Naive B cell (primary cell): ENCODE data around the gene ZNF513. TPM values are rescaled to one million over a fixed set of nuclear protein-coding genes. Genes with fewer than 3 reads are reported as not detected.

Source experiments
- ATAC-seq, 2 donors: fragments of 150-1000 bp; cut with Tn5 transposase; 2 replicates each; pipeline ENCODE4 v1.10.0; 2021; ENCODE audit warnings: low read depth in 2 of 2, mild to moderate bottlenecking in 2 of 2, moderate library complexity in 2 of 2
- DNase-seq: peaks from one replicate; pipeline ENCODE4 v3.0.0; 2022
- H3K27ac Mint-ChIP-seq, 6 donors: one replicate each; pipeline ENCODE4 v1.8.0; 2020 to 2022; ENCODE audit warnings: mild to moderate bottlenecking in 6 of 6, mixed read lengths in 6 of 6, moderate library complexity in 5 of 6, inconsistent platforms in 2 of 6
- H3K27me3 Mint-ChIP-seq, 3 donors: one replicate each; pipeline ENCODE4 v1.8.0; 2021 to 2022; ENCODE audit warnings: mixed read lengths in 3 of 3, mild to moderate bottlenecking in 1 of 3
- H3K36me3 Mint-ChIP-seq, 2 donors: one replicate each; pipeline ENCODE4 v1.8.0; 2020 to 2022; ENCODE audit warnings: mixed read lengths in 2 of 2, inconsistent platforms in 1 of 2, mild to moderate bottlenecking in 1 of 2
- H3K4me1 Mint-ChIP-seq, 3 donors: one replicate each; pipeline ENCODE4 v1.8.0; 2020 to 2022; ENCODE audit warnings: mixed read lengths in 3 of 3, inconsistent platforms in 1 of 3, mild to moderate bottlenecking in 1 of 3, moderate library complexity in 1 of 3
- H3K4me3 Mint-ChIP-seq, 8 donors: one replicate each; pipeline ENCODE4 v1.8.0; 2020 to 2022; ENCODE audit warnings: mild to moderate bottlenecking in 8 of 8, mixed read lengths in 8 of 8, moderate library complexity in 8 of 8, inconsistent platforms in 2 of 8
- H3K9me3 Mint-ChIP-seq, 7 donors: one replicate each; pipeline ENCODE4 v1.8.0; 2020 to 2022; ENCODE audit warnings: mixed read lengths in 7 of 7, mild to moderate bottlenecking in 5 of 7, inconsistent platforms in 2 of 7, moderate library complexity in 1 of 7
- polyA plus RNA-seq, 6 donors: library from polyadenylated mRNA; unstranded; fragments of 300-500 nt; fragmentation: Illumina TruSeq; gene quantifications; one replicate each; pipeline ENCODE4 v1.2.3, GENCODE V29; 2021; ENCODE audit warnings: low read depth in 6 of 6

ZNF513 gene
- polyA plus RNA-seq, 6 donors from 2014 or later, result 2.2 to 6.5 (median 3.7) TPM; not detected in 1

DNA sequence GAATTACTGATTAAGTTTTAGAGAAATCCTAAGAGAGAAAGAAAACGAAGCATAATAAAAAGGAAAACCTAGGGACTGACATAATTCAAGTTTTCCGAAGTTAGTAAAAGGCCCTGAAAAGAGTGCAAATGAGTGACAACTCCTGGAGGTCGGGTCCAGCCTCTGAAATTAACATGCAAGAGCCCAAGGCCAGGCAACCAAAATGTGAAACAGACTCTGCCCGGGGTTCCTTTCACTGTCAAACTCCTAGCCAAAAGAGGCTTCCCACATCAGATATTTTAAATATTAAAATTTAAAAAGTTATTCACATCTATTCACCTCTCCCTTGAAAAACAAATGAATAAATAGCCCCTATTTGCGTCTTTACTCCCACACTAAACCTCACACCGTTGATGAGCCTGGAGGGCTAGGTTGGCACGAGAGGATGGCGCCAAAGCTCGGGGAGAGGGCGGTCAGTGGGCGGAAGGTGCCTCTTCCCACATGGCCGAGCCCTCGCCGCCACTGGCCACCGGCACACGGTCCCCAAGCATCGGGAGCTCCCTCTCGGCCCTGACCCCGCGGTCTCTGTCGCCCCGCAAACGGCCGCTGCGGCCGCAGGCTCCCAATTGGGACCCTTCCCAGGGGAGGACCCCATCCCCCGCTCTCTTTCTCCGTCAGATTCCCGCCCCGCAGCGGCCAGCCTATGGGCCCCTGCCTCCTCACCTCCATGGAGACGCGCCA, 28.2 kb upstream of the ZNF513 start:
- H3K4me3 Mint-ChIP-seq, result peak overlapping the region; percentile 83 to 93 (median 90)
- H3K36me3 Mint-ChIP-seq, result peaks cover 0 to 8% of the 10 kb centered on the region in 2 donors
- ATAC-seq, result no peak
- H3K9me3 Mint-ChIP-seq, result peaks cover 0 to 5% (median 0%) of the 10 kb centered on the region in 7 donors
- peak overlapping the region; percentile 2 to 91 (median 84) for H3K27ac Mint-ChIP-seq
- peaks cover 21 to 36% (median 28%) of the 10 kb centered on the region in 3 donors for H3K4me1 Mint-ChIP-seq
- H3K27me3 Mint-ChIP-seq, result peaks cover 6 to 17% (median 9%) of the 10 kb centered on the region in 3 donors
- no peak for DNase-seq

DNA sequence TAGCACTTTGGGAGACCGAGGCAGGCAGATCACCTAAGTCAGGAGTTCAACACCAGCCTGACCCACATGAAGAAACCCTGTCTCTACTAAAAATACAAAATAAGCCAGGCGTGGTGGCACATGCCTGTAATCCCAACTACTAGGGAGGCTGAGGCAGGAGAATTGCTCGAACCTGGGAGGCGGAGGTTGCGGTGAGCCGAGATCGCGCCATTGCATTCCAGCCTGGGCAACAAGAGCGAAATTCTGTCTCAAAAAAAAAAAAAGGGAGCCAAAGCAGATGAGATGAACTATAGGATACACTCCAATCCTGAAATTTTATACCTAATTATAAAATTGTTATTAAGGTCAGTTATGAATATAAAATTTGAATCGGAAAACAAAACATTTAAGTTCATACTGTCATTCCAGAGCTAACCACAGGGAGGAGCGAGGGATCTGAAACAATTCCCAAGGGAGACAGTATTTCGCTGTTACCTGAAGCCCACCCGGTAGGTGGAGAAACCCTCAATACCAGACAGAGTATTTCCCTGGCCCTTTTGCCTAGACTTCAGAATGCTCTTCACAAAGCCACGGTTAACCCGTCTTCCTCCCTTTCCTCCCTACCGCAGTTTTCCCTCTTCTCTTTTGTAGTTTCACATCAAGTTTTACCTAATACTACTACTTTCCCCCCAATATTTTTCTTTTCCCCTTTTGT, 27.4 kb upstream of the ZNF513 start:
- DNase-seq, result no peak

DNA sequence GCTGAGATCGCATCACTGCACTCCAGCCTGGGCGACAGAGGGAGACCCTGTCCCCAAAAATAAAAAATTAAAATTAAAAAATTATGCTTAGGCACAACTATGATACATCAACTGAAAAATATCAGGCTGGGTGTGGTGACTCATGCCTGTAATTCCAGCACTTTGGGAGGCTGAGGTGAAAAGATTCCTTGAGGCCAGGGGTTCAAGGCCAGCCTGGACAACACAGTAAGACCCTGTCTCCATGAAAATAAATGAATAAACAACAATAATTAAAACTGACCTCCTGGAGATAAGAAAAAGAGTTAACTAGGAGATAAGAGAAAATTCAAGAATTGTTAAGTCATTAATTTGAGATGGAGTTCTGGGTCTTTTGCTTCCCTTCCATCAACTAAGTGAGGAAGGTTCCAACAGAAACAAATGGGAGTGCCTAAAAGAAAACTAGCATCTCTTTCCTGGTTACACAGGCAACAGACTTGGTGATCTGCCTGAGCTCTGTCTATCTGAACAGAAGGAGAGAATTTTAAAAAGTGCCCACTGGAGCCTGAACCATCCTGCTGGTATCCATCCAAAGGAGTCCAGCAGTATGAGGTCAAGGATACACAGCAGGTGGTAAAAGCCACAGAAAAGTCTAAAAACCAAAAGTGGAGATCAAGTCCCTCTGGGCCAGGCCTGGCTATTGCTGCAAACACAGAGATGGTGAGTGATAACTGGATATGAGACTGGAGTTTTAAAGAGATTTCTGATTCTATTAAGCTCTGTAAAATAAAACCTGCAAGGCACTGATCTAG, 20.0 kb upstream of the ZNF513 start:
- H3K36me3 Mint-ChIP-seq, result no peaks in the 10 kb centered on the region
- no peaks in the 10 kb centered on the region for H3K27me3 Mint-ChIP-seq
- no peak overlapping the region for H3K4me3 Mint-ChIP-seq
- peaks cover 13 to 42% (median 24%) of the 10 kb centered on the region in 3 donors for H3K4me1 Mint-ChIP-seq
- no peak for DNase-seq
- no peaks in the 10 kb centered on the region for H3K9me3 Mint-ChIP-seq
- peak overlapping the region in 5 of 6 donors; percentile 49 to 74 (median 63) for H3K27ac Mint-ChIP-seq
- no peak for ATAC-seq

More for the DNA sequence above, 27.4 kb upstream of the ZNF513 start:
- peaks cover 0 to 5% (median 0%) of the 10 kb centered on the region in 7 donors for H3K9me3 Mint-ChIP-seq
- peaks cover 21 to 41% (median 28%) of the 10 kb centered on the region in 3 donors for H3K4me1 Mint-ChIP-seq
- no peak for ATAC-seq
- peaks cover 0 to 8% of the 10 kb centered on the region in 2 donors for H3K36me3 Mint-ChIP-seq
- H3K4me3 Mint-ChIP-seq, result peak overlapping the region; percentile 23 to 93 (median 90)
- H3K27me3 Mint-ChIP-seq, result peaks cover 6 to 13% (median 6%) of the 10 kb centered on the region in 3 donors
- H3K27ac Mint-ChIP-seq, result peak overlapping the region; percentile 2 to 92 (median 87)

DNA sequence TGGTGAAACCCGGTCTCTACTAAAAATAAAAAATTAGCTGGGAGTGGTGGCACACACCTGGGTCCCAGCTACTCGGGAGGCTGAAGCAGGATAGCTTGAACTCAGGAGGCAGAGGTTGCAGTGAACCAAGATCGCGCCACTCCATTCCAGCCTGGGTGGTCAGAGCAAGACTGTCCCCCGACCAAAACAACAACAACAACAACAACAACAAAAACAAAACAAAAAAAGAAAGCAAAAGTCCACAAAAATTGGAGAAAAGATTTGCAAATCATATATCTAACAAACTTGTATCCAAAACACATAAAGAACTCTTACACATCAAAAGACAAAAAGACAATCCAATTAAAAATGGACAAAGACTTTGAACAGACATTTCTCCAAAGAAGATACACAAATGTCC, 18.4 kb upstream of the ZNF513 start:
- no peak overlapping the region for H3K4me3 Mint-ChIP-seq
- H3K4me1 Mint-ChIP-seq, result peaks cover 13 to 47% (median 24%) of the 10 kb centered on the region in 3 donors
- no peaks in the 10 kb centered on the region for H3K27me3 Mint-ChIP-seq
- no peaks in the 10 kb centered on the region for H3K36me3 Mint-ChIP-seq
- DNase-seq, result no peak
- H3K9me3 Mint-ChIP-seq, result no peaks in the 10 kb centered on the region
- ATAC-seq, result no peak
- H3K27ac Mint-ChIP-seq, result peak overlapping the region in 2 of 6 donors; percentile 41 to 80

DNA sequence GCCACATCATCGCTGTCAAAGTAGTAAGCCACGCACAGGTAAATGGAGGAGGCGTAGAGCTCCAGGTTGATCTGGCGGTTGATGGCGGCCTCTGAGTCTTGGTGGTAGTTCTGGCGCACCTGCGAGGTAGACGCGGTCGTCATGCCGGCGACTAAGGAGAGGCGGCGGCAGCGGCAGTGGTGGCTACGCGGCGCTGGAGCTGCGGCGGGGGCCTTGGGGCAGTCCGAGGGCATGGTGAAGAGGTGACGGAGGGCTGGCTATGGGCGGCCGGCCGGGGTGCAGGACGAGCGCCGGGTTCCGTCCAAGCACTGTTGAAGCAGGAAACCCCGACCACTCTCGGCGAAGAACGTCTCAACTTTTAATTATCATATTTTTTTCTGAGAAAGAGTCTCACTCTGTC, 12.7 kb upstream of the ZNF513 start:
- Mint-ChIP-seq H3K4me1 (peaks cover 12 to 23% (median 18%) of the 10 kb centered on the region in 3 donors), H3K36me3 (peaks cover 0 to 5% of the 10 kb centered on the region in 2 donors), H3K27ac (no peak overlapping the region), H3K4me3 (no peak overlapping the region), H3K9me3 (no peaks in the 10 kb centered on the region), H3K27me3 (no peaks in the 10 kb centered on the region)
- ATAC-seq (no peak), DNase-seq (no peak)

DNA sequence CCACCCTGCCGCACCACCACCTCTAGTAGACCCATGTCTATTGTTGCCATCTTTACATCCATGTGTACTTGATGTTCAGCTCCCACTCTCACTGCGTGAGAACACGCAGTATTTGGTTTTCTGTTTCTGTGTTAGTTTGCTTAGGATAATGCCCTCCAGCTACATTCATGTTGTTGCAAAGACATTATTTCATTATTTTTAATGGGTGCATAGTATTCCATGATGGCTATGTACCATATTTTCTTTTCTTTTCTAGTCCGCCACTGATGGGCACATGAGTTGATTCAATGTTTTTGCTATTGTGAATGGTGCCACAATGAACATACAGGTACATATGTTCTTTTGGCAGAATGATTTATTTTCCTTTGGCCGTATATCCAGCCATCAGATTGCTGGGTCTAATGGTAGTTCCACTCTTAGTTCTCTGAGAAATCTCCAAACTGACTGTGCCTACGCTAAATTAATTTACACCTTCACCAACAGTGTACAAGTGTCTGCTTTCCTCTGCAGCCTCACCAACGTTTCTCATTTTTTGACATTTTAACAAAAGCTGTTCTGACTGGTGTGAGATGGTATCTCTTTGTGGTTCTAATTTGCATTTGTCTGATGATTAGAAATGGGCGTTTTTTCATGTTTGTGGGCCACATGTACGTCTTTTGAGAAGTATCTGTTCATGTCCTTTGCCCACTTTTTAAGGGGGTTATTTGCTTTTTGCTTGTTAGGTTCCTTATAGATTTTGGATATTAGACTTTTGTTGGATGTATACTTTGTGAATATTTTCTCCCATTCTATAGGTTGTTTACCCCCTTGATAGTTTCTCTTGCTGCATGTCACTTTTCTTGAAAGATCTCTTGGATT, 10.5 kb upstream of the ZNF513 start:
- no peaks in the 10 kb centered on the region for H3K9me3 Mint-ChIP-seq
- H3K4me1 Mint-ChIP-seq, result peaks cover 12 to 13% (median 13%) of the 10 kb centered on the region in 3 donors
- peaks cover 5 to 7% of the 10 kb centered on the region in 2 donors for H3K36me3 Mint-ChIP-seq
- no peak for DNase-seq
- peak overlapping the region in 1 of 6 donors; percentile 44 for H3K27ac Mint-ChIP-seq
- no peaks in the 10 kb centered on the region for H3K27me3 Mint-ChIP-seq
- no peak for ATAC-seq
- H3K4me3 Mint-ChIP-seq, result no peak overlapping the region

DNA sequence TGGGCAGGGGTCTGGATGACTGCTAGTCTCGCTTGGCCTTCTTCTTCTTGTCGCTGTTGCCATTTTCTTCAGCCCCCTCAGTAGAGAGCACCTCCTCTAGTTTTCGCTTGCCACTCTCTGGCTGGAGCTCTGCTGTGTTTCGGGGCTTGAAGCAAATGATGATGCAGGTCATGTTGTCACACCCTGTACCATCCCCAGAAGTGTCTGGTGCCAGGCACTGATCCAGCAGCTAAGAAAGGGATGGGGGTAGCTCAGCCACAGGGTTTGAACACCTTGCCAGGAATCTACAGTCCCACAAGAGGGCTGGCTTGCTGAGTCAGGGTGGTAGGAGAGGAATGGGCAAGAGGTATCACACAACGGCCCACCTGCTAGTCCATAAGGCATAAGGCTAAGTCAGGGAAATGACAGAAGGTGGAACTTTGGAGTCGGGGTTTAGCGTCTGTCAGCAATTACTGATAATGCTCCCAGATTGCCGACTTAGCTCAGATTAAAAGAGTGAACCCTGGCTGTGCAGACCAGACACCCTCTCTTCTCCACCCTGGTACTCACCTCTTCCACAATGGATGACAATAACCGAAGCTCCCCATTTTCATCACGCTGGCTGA, 1.1 kb upstream of the ZNF513 start:
- H3K27me3 Mint-ChIP-seq, result no peaks in the 10 kb centered on the region
- no peaks in the 10 kb centered on the region for H3K9me3 Mint-ChIP-seq
- peak overlapping the region; percentile 89 to 98 (median 96) for H3K27ac Mint-ChIP-seq
- peak overlapping the region; percentile 79 to 91 (median 84) for H3K4me3 Mint-ChIP-seq
- H3K36me3 Mint-ChIP-seq, result peaks cover 14 to 28% of the 10 kb centered on the region in 2 donors
- ATAC-seq (no peak), DNase-seq (no peak)
- H3K4me1 Mint-ChIP-seq, result peaks cover 26 to 42% (median 34%) of the 10 kb centered on the region in 3 donors

DNA sequence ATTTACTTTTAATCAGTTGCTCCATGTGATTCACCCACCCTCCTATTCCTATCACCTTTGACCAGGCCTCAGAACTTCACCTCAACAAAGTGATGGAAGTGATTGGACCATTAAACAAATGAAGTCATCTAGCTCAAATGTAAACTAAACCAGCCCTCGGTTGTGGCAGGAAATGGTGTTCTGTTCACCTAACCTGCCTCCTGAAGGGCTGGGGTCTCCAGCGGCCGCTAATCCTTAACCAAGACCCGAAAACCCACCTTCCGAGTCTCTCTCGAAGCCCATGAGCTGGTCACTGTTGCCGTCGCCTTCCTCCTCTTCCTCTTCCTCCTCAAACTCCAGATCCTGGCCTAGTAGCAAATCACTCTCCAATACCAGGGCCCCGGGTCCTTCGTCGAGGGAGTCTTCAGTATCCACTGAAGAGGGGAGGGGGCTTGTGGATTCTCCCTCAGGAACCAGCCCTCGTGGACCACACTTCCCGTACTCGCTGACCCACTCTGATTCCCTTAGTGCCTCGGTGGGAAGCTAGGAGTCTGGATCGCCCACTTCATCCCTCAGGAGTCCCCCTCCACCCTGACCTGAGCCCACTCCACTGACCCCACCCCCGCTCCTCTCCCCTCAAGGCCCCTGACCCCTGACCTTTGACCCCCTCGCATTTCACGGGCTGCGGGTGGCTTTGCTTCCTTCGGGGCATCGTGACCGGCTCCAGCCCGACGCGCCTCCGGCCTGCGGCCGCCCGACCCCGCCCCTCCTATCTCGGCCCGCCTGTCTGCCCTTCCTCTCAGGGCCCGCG, 503 bp downstream of the ZNF513 start:
- Mint-ChIP-seq H3K27me3 (no peaks in the 10 kb centered on the region), H3K4me3 (peak overlapping the region; percentile 79 to 96 (median 89)), H3K9me3 (no peaks in the 10 kb centered on the region), H3K4me1 (peaks cover 26 to 43% (median 30%) of the 10 kb centered on the region in 3 donors), H3K27ac (peak overlapping the region; percentile 90 to 97 (median 92)), H3K36me3 (peaks cover 11 to 22% of the 10 kb centered on the region in 2 donors)
- no peak for ATAC-seq
- DNase-seq, result no peak

DNA sequence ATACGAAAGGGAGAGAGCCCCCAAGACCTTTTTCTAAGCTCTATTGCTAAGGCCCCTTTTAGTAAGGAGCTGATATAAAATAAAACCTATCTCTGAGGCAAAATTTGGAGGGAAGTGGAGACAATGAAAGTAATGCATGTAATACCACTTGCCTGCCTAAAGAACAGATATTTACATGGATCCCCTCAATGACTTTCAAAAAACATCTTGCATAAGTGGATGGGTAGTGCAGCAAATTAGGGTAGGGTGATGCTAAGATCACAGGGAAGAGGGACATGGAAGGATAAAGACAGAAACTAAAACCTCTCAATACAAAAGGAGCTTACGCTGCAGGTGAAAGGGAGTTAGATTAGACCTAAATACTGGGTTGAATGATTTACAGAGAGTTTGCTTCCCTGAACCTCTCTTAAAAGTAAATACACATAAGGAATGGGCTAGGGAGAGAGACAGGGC, 1.1 kb downstream of the ZNF513 start:
- ATAC-seq, result no peak
- H3K36me3 Mint-ChIP-seq, result peaks cover 6 to 17% of the 10 kb centered on the region in 2 donors
- H3K9me3 Mint-ChIP-seq, result no peaks in the 10 kb centered on the region
- H3K27me3 Mint-ChIP-seq, result no peaks in the 10 kb centered on the region
- H3K27ac Mint-ChIP-seq, result peak overlapping the region; percentile 90 to 97 (median 92)
- DNase-seq, result no peak
- H3K4me3 Mint-ChIP-seq, result peak overlapping the region; percentile 79 to 96 (median 89)
- H3K4me1 Mint-ChIP-seq, result peaks cover 32 to 47% (median 35%) of the 10 kb centered on the region in 3 donors

DNA sequence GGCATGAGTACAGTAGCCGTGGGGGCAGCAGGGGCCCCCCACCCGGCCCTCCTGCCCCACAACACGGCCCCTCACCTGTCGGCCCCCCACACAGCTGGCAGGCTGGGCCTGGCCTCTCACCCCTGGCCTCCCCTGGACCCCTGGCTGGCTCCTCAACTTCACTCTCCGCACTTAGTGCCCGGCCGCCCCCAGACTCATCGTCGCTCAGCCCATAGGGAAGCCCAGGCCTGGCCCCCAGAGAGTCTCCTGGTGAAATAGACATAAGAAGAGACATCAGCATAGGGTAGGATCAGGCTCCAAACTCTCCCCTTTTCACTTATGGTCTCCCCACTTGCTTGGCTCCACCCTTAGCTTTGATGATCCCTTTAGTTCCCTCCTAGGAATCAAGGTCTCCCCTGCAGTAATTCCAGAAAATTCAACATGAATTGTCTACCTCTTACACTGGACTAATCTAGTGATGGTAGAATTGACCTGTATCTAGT, 1.7 kb downstream of the ZNF513 start:
- H3K27ac Mint-ChIP-seq, result peak overlapping the region in 4 of 6 donors; percentile 54 to 97 (median 92)

DNA sequence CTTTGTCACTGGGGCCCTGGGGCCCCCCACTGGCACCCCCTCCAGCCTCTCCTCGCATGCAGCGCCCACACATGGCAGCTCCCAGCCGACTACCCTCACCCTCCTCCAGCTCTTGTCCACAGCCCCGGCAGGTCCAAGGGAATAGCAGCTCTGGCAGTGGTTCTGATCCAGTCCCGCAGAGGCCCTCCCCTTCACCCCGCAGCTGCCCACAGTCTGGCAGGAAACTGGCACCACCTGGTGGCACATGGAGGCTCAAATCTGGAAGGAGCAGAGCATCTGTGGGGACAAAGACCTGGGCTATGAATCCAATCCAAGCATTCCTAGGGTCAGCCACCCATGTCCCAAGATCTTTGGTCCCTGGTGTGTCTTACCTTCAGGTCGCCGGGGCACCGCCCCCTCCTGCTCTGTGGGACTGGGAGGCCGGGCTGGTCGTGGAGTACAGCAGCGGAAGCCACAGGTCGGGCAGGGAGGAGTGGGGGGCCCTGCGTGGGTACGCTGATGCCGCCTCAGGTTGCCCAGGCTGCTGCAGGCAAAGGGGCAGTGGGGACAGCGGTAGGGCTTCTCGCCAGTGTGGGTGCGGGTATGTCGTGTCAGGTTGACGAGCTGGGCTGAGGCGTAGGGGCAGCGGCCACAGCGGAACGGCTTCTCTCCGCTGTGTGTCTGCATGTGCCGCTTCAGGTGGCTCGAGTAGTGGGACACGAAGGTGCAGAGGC, 2.3 kb downstream of the ZNF513 start:
- ATAC-seq, result no peak
- Mint-ChIP-seq H3K4me3 (peak overlapping the region in 4 of 8 donors; percentile 12 to 70 (median 44)), H3K9me3 (no peaks in the 10 kb centered on the region), H3K27me3 (no peaks in the 10 kb centered on the region), H3K27ac (peak overlapping the region in 4 of 6 donors; percentile 44 to 91 (median 81)), H3K4me1 (peaks cover 33 to 50% (median 36%) of the 10 kb centered on the region in 3 donors), H3K36me3 (peaks cover 0 to 7% of the 10 kb centered on the region in 2 donors)
- DNase-seq, result no peak

More for the DNA sequence above, 1.7 kb downstream of the ZNF513 start:
- Mint-ChIP-seq H3K27me3 (no peaks in the 10 kb centered on the region), H3K4me1 (peaks cover 32 to 50% (median 34%) of the 10 kb centered on the region in 3 donors), H3K36me3 (peaks cover under 1 to 12% of the 10 kb centered on the region in 2 donors), H3K4me3 (peak overlapping the region in 7 of 8 donors; percentile 3 to 96 (median 79)), H3K9me3 (no peaks in the 10 kb centered on the region)
- DNase-seq (no peak), ATAC-seq (no peak)
